Cardiac muscle cell (in vitro differentiated cells and primary cell): Measurements from ENCODE around the gene CYP4V2. TPM values are rescaled to one million over a fixed set of nuclear protein-coding genes. Genes with fewer than 3 reads are reported as not detected.

Experiments
- DNase-seq, 2 donors: peaks; one replicate each; pipeline versions ENCODE4 v3.0.0 to v3.0.0-alpha.2; 2010 to 2017; ENCODE audit warnings: low read depth in 1 of 2, low spot score in 1 of 2
- H3K27ac ChIP-seq: fragments of 200-600 bp; sonication (generic); 2 replicates; pipeline ENCODE4 v1.5.1; 2016
- H3K27me3 ChIP-seq: fragments of 200-600 bp; sonication (generic); 2 replicates; pipeline ENCODE4 v1.6.0; 2016; ENCODE audit warnings: control low read depth
- H3K36me3 ChIP-seq: fragments of 200-600 bp; sonication (generic); 2 replicates; pipeline ENCODE4 v1.5.1; 2016; ENCODE audit warnings: control low read depth
- H3K4me1 ChIP-seq: fragments of 200-600 bp; sonication (generic); 2 replicates; pipeline ENCODE4 v1.8.1; 2017; ENCODE audit warnings: low read depth, mild to moderate bottlenecking, mixed run types
- H3K4me3 ChIP-seq: fragments of 200-600 bp; sonication (generic); 2 replicates; pipeline ENCODE4 v1.5.1; 2016; ENCODE audit warnings: mild to moderate bottlenecking
- H3K9me3 ChIP-seq: fragments of 200-600 bp; sonication (generic); 2 replicates; pipeline ENCODE4 v1.5.1; 2017; ENCODE audit warnings: low read depth, mild to moderate bottlenecking, control low read depth
- CTCF ChIP-seq: IDR thresholded peaks from 2 replicates; pipeline ENCODE4 v1.5.1; 2012; ENCODE audit warnings: low read depth, mild to moderate bottlenecking, low read length
- polyA plus RNA-seq: library from polyadenylated mRNA; unstranded; fragments of >200 nt; fragmentation: Nextera tagmentation; extraction: Ambion mirVana; gene quantifications from 2 replicates; pipeline ENCODE4 v1.2.1, GENCODE V29; 2016
- total RNA-seq: library from RNA; depleted of rRNA; stranded (reverse); fragments of >200 nt; gene quantifications from 2 replicates; pipeline ENCODE4 v1.2.3, GENCODE V29; 2016

Gene CYP4V2
- total and polyA plus RNA-seq, 2 experiments from 2014 or later: 7.2 to 7.3 TPM

DNA sequence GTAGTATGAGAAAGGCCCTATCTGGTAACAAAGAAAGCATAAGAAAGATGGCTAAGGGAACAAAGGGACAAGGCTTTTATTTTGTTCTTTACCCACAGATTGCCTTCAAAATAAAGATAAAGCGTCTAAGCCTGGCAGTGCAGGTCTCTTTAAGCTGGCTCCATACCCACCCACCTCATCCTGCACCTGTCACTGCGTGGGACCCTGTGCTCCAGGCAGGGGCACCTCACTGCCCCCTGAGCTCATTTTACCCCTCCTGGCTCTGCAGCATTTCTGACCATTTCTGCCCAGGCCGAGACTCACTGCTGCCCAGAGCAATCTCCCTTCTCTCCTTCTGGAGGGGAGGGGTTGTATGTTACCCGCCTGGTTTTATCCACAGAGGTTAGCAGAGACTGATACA, 1.7 kb upstream of the CYP4V2 start:
- H3K36me3 ChIP-seq: no peaks in the 10 kb centered on the region
- peaks cover 10% of the 10 kb centered on the region for H3K4me1 ChIP-seq
- H3K9me3 ChIP-seq: no peaks in the 10 kb centered on the region
- TF ChIP-seq CTCF: no peak
- no peak overlapping the region for H3K4me3 ChIP-seq
- H3K27me3 ChIP-seq: no peaks in the 10 kb centered on the region
- DNase-seq: no peak
- H3K27ac ChIP-seq: no peak overlapping the region

DNA sequence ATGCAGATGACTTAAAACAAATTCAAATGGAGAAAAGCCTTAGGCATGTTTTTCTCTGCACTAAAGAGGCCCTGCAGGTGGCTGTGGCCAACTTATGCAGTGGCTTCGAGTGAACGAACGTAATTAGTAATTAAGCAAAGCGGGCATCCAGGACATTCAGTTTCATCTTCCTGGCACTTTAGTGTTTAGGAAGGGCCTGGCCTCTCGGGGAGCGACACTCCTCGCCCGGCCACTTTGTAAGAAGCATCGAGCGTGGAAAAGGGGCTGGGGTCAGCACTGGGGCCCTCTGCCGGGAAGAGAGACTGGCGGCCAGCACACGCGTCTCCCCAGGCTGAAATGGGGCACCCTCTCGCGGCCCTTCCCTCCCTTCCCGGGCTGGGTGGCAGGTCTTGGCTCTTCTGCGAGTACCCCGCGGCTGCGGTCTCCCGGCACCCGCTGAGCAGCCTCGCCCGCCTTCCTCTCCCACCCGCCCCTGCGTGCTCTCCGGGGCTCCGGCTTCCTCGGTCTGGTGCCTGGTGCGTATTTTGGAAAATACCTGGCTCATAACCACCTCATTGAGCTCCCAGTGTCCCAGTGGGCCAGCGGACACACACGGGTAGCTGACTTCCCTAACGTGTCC, 677 bp upstream of the CYP4V2 start:
- peaks cover 10% of the 10 kb centered on the region for H3K4me1 ChIP-seq
- DNase-seq: peak; percentile 22 to 60

DNA sequence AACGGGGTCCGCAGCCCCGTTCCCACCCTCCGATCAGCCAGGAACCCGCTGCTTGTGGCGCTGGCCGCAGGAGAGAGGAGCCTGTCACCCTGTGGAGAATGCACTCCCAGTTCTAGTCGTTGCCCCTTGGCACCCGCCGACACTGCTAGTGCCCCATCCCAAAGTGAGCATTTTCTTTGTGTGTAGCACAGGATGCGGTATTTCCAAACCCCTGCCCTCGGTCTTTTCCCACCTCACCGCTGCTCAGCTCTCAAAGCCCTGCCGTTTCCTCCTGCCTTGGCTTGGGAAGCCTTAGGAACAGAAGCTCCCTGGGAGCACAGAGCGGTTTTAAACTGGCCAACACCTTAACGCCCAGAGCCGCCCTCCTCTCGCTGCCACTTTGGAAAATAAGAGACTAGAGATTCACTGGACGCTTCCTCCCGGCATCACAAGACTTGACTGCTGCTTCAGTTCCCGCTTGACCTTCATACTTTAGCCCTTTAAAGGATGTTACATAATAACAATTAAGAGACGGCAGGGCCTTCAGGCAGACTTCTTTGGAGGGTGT, 772 bp downstream of the CYP4V2 start:
- peak overlapping the region; percentile 81 for H3K4me3 ChIP-seq

More for the DNA sequence above, 677 bp upstream of the CYP4V2 start:
- peak; percentile 7 for TF ChIP-seq CTCF
- Histone ChIP-seq H3K4me3 (peak overlapping the region; percentile 81), H3K36me3 (no peaks in the 10 kb centered on the region), H3K27me3 (no peaks in the 10 kb centered on the region), H3K9me3 (no peaks in the 10 kb centered on the region), H3K27ac (peak overlapping the region; percentile 70)

GRCh38 chr4:186193851-186194250, 2.5 kb downstream of the CYP4V2 start:
- H3K4me1 ChIP-seq: peaks cover 10% of the 10 kb centered on the region
- no peaks in the 10 kb centered on the region for H3K9me3 ChIP-seq
- TF ChIP-seq CTCF: no peak
- no peak overlapping the region for H3K4me3 ChIP-seq
- no peaks in the 10 kb centered on the region for H3K27me3 ChIP-seq
- DNase-seq: no peak
- H3K27ac ChIP-seq: no peak overlapping the region
- no peaks in the 10 kb centered on the region for H3K36me3 ChIP-seq

More for the DNA sequence above, 772 bp downstream of the CYP4V2 start:
- no peak for TF ChIP-seq CTCF
- Histone ChIP-seq H3K27me3 (no peaks in the 10 kb centered on the region), H3K27ac (peak overlapping the region; percentile 70), H3K4me1 (peaks cover 10% of the 10 kb centered on the region), H3K9me3 (no peaks in the 10 kb centered on the region), H3K36me3 (no peaks in the 10 kb centered on the region)
- peak; percentile 55 to 59 for DNase-seq

DNA sequence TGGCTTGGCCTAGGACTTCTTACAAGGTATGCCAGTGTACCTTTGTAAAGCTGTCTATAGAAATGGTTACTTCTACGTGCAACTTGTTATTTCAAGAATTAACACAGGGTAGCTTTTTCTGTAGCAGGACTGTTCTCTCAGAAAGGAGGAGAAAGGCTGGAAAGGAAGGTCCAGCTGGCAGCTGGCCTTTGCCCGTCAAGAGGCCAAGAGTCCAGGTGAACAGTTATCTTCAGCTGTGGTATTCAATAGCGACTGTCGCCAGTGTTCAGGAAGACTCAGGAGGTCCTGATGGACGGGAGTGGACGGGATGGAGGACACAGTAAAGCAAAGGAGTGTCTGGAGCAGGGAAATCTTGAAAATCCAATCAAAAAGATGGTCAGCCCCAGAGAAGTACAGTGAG, 4.7 kb downstream of the CYP4V2 start:
- H3K4me3 ChIP-seq: no peak overlapping the region
- H3K27me3 ChIP-seq: no peaks in the 10 kb centered on the region
- H3K36me3 ChIP-seq: no peaks in the 10 kb centered on the region
- TF ChIP-seq CTCF: no peak
- H3K9me3 ChIP-seq: no peaks in the 10 kb centered on the region
- no peak for DNase-seq
- H3K4me1 ChIP-seq: peaks cover 5% of the 10 kb centered on the region
- no peak overlapping the region for H3K27ac ChIP-seq
